ENCODE data around the gene IDUA. TPM values are rescaled to one million over a fixed set of nuclear protein-coding genes. Genes with fewer than 3 reads are reported as not detected.
A peak's percentile ranks its signal among the peaks of the same experiment; 100 is the strongest.
"Not testable (repeated sequence)": the region's sequence is repeated elsewhere in the genome, so short reads cannot be mapped to it uniquely, and the experiment has no call there.

The IDUA gene
- total RNA-seq, 2 donors from 2014 or later, result 23.4 to 31.9 TPM

GRCh38 chr4:971666-972500 lies 15.0 kb upstream of the IDUA start:
- Histone ChIP-seq H3K27me3 (replicated peaks; ENCODE audit: insufficient read depth) (no peaks in the 10 kb centered on the region), H3K4me3 (peak overlapping the region; percentile 97), H3K4me1 (ENCODE audit: control insufficient read depth in 1 of 2, low read depth in 2 of 2) (peaks cover 10 to 21% of the 10 kb centered on the region in 2 donors), H3K9me3 (no peaks in the 10 kb centered on the region), H3K36me3 (no peaks in the 10 kb centered on the region), H3K27ac (no peak overlapping the region)
- TF ChIP-seq CTCF (IDR thresholded peaks at IDR 0.05), result no peak
- ATAC-seq (ENCODE audit: insufficient number of reproducible peaks, low FRiP score, low read depth), result no peak
- DNase-seq (ENCODE audit: low spot score), result no peak

- no peak overlapping the region for H3K27ac ChIP-seq
- H3K9me3 ChIP-seq, result no peaks in the 10 kb centered on the region
- H3K4me1 ChIP-seq (ENCODE audit: control insufficient read depth in 1 of 2, low read depth in 2 of 2), result peaks cover 10 to 21% of the 10 kb centered on the region in 2 donors
- ATAC-seq (ENCODE audit: insufficient number of reproducible peaks, low FRiP score, low read depth), result peak; percentile 25
- TF ChIP-seq CTCF (IDR thresholded peaks at IDR 0.05), result no peak
- no peaks in the 10 kb centered on the region for H3K36me3 ChIP-seq
- DNase-seq (ENCODE audit: low spot score), result no peak
- no peaks in the 10 kb centered on the region for H3K27me3 ChIP-seq (replicated peaks; ENCODE audit: insufficient read depth)
- peak overlapping the region; percentile 97 for H3K4me3 ChIP-seq
These were observed 14.0 kb upstream of the IDUA start for GRCh38 chr4:972651-973424.

- no peaks in the 10 kb centered on the region for H3K9me3 ChIP-seq
- TF ChIP-seq CTCF (IDR thresholded peaks at IDR 0.05), result no peak
- DNase-seq (ENCODE audit: low spot score) (peak; percentile 43), ATAC-seq (ENCODE audit: insufficient number of reproducible peaks, low FRiP score, low read depth) (peak; percentile 88)
- H3K27ac ChIP-seq, result no peak within 1 kb of the TSS
- peaks cover 10 to 21% of the 10 kb centered on the region in 2 donors for H3K4me1 ChIP-seq (ENCODE audit: control insufficient read depth in 1 of 2, low read depth in 2 of 2)
- no peaks in the 10 kb centered on the region for H3K27me3 ChIP-seq (replicated peaks; ENCODE audit: insufficient read depth)
- no peaks in the 10 kb centered on the region for H3K36me3 ChIP-seq
- peak within 1 kb of the TSS; percentile 97 for H3K4me3 ChIP-seq
These were observed 13.1 kb upstream of the IDUA start, which contains the start of gene DGKQ for GRCh38 chr4:973431-974397. Gene DGKQ (minus strand): TSS chr4:973569. CDS start chr4:973482, 87 bp downstream.

- ATAC-seq (ENCODE audit: insufficient number of reproducible peaks, low FRiP score, low read depth) (no peak), DNase-seq (ENCODE audit: low spot score) (no peak)
- no peak for TF ChIP-seq CTCF (IDR thresholded peaks at IDR 0.05)
- Histone ChIP-seq H3K36me3 (no peaks in the 10 kb centered on the region), H3K27ac (no peak overlapping the region), H3K27me3 (replicated peaks; ENCODE audit: insufficient read depth) (no peaks in the 10 kb centered on the region), H3K4me1 (ENCODE audit: control insufficient read depth in 1 of 2, low read depth in 2 of 2) (peaks cover 10 to 21% of the 10 kb centered on the region in 2 donors), H3K4me3 (no peak overlapping the region), H3K9me3 (no peaks in the 10 kb centered on the region)
These were observed 12.2 kb upstream of the IDUA start for GRCh38 chr4:974668-975067.

GRCh38 chr4:976016-976415 lies 10.8 kb upstream of the IDUA start:
- peaks cover 10 to 19% of the 10 kb centered on the region in 2 donors for H3K4me1 ChIP-seq (ENCODE audit: control insufficient read depth in 1 of 2, low read depth in 2 of 2)
- not testable (repeated sequence) for H3K9me3 ChIP-seq; H3K4me3 ChIP-seq; H3K27me3 ChIP-seq (replicated peaks; ENCODE audit: insufficient read depth); H3K36me3 ChIP-seq; H3K27ac ChIP-seq; DNase-seq (ENCODE audit: low spot score); ATAC-seq (ENCODE audit: insufficient number of reproducible peaks, low FRiP score, low read depth)

Measured in thoracic aorta (tissue), 2 donors.